AG04449 (cell line): Measurements from ENCODE around the gene C10orf105.

ENCODE experiments used
- CTCF ChIA-PET: fragments of 350-600 bp; formaldehyde crosslinking; extraction: SDS; loops from one replicate; lab custom pipeline; 2021; ENCODE audit warnings: antibody characterized with exemption; lab: Yijun Ruan, JAX
- POLR2A ChIA-PET: fragments of 400-600, 350-600 bp; formaldehyde crosslinking; extraction: SDS; loops from one replicate; lab custom pipeline; 2020; ENCODE audit warnings: antibody characterized with exemption, inconsistent platforms; lab: Yijun Ruan, JAX
- DNase-seq: peaks from one replicate; pipeline ENCODE4 v3.0.0-alpha.2; 2010; ENCODE audit warnings: low read depth, low spot score
- H3K4me3 ChIP-seq: 2 replicates; pipeline ENCODE4 v1.5.1; 2011; ENCODE audit warnings: low read depth, mild to moderate bottlenecking, control low read depth, low read length
- TF ChIP-seq, protein P1 (sequence below): IDR thresholded peaks from one replicate; pipeline ENCODE4 v1.5.1; 2011; ENCODE audit warnings: mild to moderate bottlenecking, moderate library complexity, low read length, control low read depth, inconsistent platforms; ENCODE audit not compliant: insufficient read depth; ENCODE audit errors: missing control alignments

The C10orf105 gene

DNA sequence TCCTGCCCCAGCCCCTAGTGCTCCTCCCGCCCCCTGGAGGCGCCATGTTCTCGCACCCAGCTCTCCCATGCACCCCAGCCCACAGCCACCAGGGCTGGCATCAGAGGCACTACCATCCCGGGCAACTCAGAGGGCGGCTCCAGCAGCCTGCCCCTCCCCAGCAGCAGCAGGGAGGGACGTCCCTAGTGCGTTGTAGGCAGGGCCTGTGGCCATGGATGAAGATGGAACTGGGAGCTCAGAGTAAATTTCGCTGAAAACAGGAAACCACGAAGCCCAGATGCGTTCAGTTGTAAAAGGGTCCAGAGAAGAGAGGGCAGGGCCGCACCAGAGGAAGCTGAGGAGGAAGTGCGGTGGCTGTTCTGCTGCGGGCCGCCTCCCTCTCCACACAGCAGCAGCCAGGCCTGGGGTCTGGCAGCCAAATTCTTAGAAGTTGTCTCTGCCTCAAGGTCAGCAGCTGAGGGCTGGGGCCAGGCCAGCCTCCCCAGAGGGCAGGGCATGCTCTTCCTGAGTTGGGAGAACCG lies 29.2 kb upstream of the C10orf105 start:
- TF ChIP-seq, protein P1, sequence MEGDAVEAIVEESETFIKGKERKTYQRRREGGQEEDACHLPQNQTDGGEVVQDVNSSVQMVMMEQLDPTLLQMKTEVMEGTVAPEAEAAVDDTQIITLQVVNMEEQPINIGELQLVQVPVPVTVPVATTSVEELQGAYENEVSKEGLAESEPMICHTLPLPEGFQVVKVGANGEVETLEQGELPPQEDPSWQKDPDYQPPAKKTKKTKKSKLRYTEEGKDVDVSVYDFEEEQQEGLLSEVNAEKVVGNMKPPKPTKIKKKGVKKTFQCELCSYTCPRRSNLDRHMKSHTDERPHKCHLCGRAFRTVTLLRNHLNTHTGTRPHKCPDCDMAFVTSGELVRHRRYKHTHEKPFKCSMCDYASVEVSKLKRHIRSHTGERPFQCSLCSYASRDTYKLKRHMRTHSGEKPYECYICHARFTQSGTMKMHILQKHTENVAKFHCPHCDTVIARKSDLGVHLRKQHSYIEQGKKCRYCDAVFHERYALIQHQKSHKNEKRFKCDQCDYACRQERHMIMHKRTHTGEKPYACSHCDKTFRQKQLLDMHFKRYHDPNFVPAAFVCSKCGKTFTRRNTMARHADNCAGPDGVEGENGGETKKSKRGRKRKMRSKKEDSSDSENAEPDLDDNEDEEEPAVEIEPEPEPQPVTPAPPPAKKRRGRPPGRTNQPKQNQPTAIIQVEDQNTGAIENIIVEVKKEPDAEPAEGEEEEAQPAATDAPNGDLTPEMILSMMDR, result no peak
- ChIA-PET CTCF (interaction anchor here (1.1 to 1.4 kb wide), 3 partner anchors 8 to 18 kb away, joined by 3 to 5 read pairs (median 3); no protein-coding TSS in a partner anchor), POLR2A (interaction anchor here (1.0 kb wide), 1 partner anchor 9 kb away, joined by 4 read pairs; no protein-coding TSS in a partner anchor)
- DNase-seq, result no peak
- H3K4me3 ChIP-seq, result no peak overlapping the region

DNA sequence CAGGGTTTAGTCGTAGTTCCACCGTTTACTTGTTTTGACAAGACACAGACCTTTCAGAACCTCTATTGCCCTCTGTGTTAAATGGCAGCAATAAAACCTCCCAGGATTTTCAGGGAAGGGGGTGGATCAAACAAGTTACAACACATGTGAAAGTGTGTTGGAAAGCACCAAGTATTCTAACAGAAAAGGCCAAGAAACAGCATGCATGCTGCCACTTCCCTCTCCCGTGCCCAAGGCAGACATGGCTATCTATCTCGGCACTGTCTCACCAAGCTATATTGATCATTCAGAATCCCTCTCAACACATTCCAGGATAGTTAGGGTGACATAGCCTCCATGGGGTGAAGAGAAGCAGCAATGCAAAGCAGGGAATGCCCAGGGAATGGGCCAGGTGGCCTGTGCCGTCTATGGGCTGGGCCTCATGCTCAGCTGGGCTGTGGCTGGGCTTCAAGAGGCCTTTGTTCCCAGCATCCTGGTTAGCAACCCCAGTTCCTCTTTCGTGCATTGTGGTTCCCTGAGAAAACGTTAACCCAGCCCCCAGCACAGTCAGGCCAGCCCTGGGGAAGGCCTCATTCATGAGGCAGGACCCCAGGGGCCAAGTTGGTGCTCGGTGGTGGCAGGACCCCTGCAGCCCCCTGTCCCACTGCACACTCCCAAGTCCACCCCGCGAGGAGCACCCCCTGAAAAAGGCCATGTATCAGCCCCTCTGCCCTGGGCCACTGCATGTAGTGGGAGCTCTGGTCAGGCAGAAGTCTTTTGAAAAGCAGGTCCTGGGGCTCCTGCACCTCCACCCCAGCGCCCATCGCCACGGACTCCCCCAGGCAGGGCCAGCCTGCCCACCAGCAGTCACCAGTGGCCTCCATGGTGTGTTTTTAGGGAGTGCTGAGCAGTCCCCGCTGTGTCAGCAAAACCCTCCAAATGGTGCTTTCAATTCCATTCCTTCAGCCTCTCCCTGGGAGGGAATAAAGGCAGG lies 28.3 kb upstream of the C10orf105 start:
- CTCF ChIA-PET, result interaction anchor here (1.1 to 1.4 kb wide), 3 partner anchors 9 to 19 kb away, joined by 3 to 5 read pairs (median 3); no protein-coding TSS in a partner anchor
- no peak overlapping the region for H3K4me3 ChIP-seq
- POLR2A ChIA-PET, result interaction anchor here (1.0 kb wide), 1 partner anchor 10 kb away, joined by 4 read pairs; no protein-coding TSS in a partner anchor
- no peak for DNase-seq
- TF ChIP-seq, protein P1, result no peak

DNA sequence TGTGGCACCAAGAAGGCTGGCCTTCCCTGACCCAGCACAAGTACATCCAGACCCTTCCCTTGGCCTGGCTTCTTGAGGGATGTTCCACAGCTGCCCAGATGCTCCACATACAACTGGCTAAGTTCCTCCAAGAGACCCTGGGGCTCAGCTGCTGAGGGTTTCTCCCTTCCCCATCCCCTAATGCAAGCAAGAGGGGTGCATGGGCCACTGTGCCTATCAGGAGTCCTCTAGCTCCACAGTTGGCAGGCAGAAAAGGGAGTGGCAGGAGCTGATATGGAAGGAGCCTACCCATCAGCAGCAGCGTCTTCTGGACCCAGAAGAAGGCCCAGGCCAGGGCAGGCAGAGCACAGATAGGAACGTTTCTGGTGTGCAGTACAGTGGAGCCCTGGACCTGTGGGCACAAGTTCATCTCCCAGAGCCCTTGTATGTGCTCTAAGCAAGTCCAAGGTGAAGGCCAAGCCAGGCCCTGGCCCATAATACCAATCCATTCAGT lies 27.5 kb upstream of the C10orf105 start:
- ChIA-PET CTCF (interaction anchor here (1.4 to 1.5 kb wide), 2 partner anchors 10 to 22 kb away, joined by 3 read pairs; no protein-coding TSS in a partner anchor), POLR2A (no interaction called here)
- TF ChIP-seq, protein P1, result no peak
- DNase-seq, result no peak
- H3K4me3 ChIP-seq, result no peak overlapping the region

DNA sequence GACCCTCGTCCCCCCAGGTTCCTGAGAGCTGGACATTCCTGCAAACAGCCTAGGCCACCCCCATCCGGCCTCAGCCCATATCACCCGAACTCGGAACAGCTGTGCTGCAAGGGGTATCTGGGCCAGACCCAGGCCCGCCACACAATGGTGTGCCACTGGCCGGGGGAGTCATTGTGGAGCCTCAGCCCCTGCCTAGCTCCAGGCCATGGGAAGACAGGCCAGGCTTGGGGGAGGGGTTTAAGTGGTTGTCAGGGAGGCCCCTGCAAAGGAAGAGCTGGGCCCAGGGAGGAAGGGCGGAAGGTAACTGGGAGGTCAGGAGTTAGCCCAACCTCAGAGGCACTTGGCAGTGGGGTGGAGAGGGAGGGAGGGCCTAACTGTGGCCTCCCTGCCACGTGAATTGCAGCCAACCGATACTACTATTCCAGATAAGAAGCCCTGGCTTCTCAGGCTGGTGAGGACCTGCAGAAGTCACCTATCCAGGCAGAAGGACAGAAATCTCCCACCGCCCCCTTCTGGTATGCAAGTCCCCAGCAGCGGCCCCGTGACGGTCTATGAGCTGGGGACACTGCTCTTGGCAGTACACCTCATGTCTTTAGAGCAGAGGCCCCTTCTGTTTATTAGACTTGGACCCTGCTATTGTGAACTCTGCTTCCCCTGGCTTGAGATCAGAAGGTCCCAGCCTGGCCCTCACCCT lies 26.9 kb upstream of the C10orf105 start:
- ChIA-PET CTCF (interaction anchor here (1.4 to 1.5 kb wide), 2 partner anchors 10 to 22 kb away, joined by 3 read pairs; no protein-coding TSS in a partner anchor), POLR2A (no interaction called here)
- DNase-seq, result no peak
- no peak overlapping the region for H3K4me3 ChIP-seq
- TF ChIP-seq, protein P1, result no peak

DNA sequence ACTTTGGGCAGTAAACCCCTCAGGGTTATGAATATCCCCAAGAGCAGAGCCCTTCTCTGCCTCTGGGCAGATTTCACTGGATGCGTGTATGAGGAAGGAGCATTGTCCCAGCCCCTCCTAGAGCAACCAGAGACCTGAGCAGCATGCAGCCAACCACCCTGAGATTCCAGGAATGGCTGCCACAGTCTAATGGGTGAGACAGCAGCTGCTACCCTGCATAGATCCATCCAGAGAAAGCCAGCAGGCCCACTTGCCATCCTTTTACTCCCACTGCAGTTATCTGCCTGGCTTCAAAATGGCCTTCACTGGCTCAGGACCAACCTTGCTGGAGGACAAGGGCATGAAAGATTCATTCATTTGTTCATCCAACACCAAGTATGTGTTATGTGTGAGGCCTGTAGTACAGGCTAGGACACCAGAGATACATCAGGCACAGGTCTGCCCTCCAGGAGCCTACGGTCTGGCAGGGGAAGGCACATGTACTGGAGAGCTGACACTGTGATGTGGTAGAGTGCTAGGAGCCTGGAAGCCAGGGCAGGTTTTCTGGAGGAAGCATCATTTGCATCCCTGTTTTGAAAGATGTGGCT lies 26.2 kb upstream of the C10orf105 start:
- DNase-seq, result no peak
- TF ChIP-seq, protein P1, result no peak
- CTCF ChIA-PET, result interaction anchor here (1.4 to 1.5 kb wide), 2 partner anchors 11 to 21 kb away, joined by 3 read pairs; no protein-coding TSS in a partner anchor
- POLR2A ChIA-PET, result no interaction called here
- no peak overlapping the region for H3K4me3 ChIP-seq
